ENCODE data around the gene IGF2BP2. TPM values are rescaled to one million over a fixed set of nuclear protein-coding genes. Genes with fewer than 3 reads are reported as not detected.

Gene IGF2BP2
- total and polyA plus RNA-seq, 5 donors from 2014 or later: 3.6 TPM; not detected in 4

DNA sequence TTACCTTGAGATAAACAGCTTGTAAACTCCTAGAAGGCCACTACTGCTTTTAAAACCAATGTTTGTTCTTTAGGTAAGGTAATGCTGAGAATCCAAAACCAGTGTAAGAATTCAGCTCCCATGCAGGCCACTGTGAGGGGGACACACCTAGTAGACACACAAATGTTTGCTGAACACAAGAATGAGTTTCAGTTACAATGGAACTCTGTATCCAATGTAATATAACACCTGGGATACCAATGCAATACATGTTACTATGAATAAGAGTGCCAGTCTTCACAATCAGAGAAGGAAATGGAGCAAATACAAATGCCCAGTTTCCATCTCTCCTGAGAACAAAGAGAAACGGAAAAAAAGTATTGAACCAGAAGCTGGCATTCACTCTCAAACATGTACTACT is 65.9 kb downstream of the IGF2BP2 start:
- Mint-ChIP-seq H3K36me3 (no peaks in the 10 kb centered on the region), H3K9me3 (peaks cover 0 to 8% (median 2%) of the 10 kb centered on the region in 7 donors), H3K4me1 (no peaks in the 10 kb centered on the region), H3K27me3 (no peaks in the 10 kb centered on the region), H3K27ac (no peak overlapping the region), H3K4me3 (no peak overlapping the region)
- no peak overlapping the region for H3K4me3 ChIP-seq (ENCODE audit: low read depth, low read length)
- H3K27ac ChIP-seq (ENCODE audit: insufficient read depth, low read length, poor library complexity, severe bottlenecking): no peak overlapping the region
- DNase-seq: no peak
- no peak for ATAC-seq (ENCODE audit: low read depth in 2 of 2)
- peaks cover 20% of the 10 kb centered on the region for H3K27me3 ChIP-seq (ENCODE audit: control insufficient read depth, insufficient read depth, low read length)
- no peaks in the 10 kb centered on the region for H3K36me3 ChIP-seq (ENCODE audit: control insufficient read depth, insufficient read depth, low read length)
- peaks cover 0 to 4% of the 10 kb centered on the region in 2 experiments for H3K9me3 ChIP-seq (ENCODE audit: control insufficient read depth in 2 of 2, low read length in 2 of 2)
- H3K4me1 ChIP-seq (ENCODE audit: control insufficient read depth, insufficient read depth, low read length, poor library complexity, severe bottlenecking): no peaks in the 10 kb centered on the region

DNA sequence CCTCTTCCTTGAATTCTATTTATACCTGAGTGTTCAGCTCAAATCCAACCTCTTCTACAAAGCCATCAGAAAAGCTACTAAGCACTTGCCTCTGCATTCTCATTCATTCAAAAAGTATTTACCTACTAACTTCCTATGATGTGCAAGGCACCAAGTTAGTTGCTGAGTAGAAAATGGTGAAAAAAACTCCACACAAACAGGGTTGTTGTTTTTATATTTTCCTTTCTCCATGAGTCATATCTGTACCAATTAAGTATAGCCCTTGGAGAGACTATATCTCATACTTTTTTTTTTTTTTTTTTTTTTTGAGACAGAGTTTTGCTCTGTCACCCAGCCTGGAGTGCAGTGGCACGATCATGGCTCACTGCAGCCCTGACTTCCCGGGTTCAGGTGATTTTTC is 67.7 kb downstream of the IGF2BP2 start:
- Mint-ChIP-seq H3K36me3 (no peaks in the 10 kb centered on the region), H3K27me3 (peaks cover 7% of the 10 kb centered on the region), H3K9me3 (peaks cover 0 to 8% (median 0%) of the 10 kb centered on the region in 7 donors), H3K4me3 (no peak overlapping the region), H3K4me1 (no peaks in the 10 kb centered on the region), H3K27ac (no peak overlapping the region)
- ATAC-seq (ENCODE audit: low read depth in 2 of 2) (no peak), DNase-seq (no peak)
- H3K4me1 ChIP-seq (ENCODE audit: control insufficient read depth, insufficient read depth, low read length, poor library complexity, severe bottlenecking): no peaks in the 10 kb centered on the region
- peaks cover 0 to 4% of the 10 kb centered on the region in 2 experiments for H3K9me3 ChIP-seq (ENCODE audit: control insufficient read depth in 2 of 2, low read length in 2 of 2)
- H3K36me3 ChIP-seq (ENCODE audit: control insufficient read depth, insufficient read depth, low read length): no peaks in the 10 kb centered on the region
- no peak overlapping the region for H3K27ac ChIP-seq (ENCODE audit: insufficient read depth, low read length, poor library complexity, severe bottlenecking)
- H3K27me3 ChIP-seq (ENCODE audit: control insufficient read depth, insufficient read depth, low read length): peaks cover 15% of the 10 kb centered on the region
- no peak overlapping the region for H3K4me3 ChIP-seq (ENCODE audit: low read depth, low read length)

DNA sequence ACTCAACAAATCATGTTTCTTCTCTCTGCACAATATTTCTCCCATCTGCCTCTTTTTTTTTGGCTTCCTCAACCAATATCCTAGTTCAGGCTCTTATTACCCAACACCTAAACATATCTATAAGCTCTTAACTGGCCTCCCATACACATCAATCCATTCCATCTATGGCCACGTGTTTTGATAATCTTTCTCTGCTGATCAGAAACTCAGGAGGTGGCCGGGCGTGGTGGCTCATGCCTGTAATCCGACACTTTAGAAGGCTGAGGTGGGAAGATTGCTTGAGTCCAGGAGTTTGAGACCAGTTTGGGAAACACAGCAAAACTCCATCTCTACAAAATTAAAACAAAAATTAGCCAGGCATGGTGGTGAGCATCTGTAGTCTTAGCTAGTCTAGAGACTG is 68.4 kb downstream of the IGF2BP2 start:
- no peak overlapping the region for H3K4me3 Mint-ChIP-seq
- ATAC-seq (ENCODE audit: low read depth in 2 of 2) (no peak), DNase-seq (no peak)
- peaks cover 7% of the 10 kb centered on the region for H3K27me3 Mint-ChIP-seq
- Histone ChIP-seq H3K36me3 (ENCODE audit: control insufficient read depth, insufficient read depth, low read length) (no peaks in the 10 kb centered on the region), H3K27ac (ENCODE audit: insufficient read depth, low read length, poor library complexity, severe bottlenecking) (no peak overlapping the region), H3K9me3 (ENCODE audit: control insufficient read depth in 2 of 2, low read length in 2 of 2) (peaks cover 0 to 4% of the 10 kb centered on the region in 2 experiments), H3K4me3 (ENCODE audit: low read depth, low read length) (no peak overlapping the region), H3K27me3 (ENCODE audit: control insufficient read depth, insufficient read depth, low read length) (peaks cover 15% of the 10 kb centered on the region), H3K4me1 (ENCODE audit: control insufficient read depth, insufficient read depth, low read length, poor library complexity, severe bottlenecking) (no peaks in the 10 kb centered on the region)
- H3K9me3 Mint-ChIP-seq: peaks cover 0 to 8% (median 0%) of the 10 kb centered on the region in 7 donors
- H3K27ac Mint-ChIP-seq: no peak overlapping the region
- H3K4me1 Mint-ChIP-seq: no peaks in the 10 kb centered on the region
- H3K36me3 Mint-ChIP-seq: no peaks in the 10 kb centered on the region

DNA sequence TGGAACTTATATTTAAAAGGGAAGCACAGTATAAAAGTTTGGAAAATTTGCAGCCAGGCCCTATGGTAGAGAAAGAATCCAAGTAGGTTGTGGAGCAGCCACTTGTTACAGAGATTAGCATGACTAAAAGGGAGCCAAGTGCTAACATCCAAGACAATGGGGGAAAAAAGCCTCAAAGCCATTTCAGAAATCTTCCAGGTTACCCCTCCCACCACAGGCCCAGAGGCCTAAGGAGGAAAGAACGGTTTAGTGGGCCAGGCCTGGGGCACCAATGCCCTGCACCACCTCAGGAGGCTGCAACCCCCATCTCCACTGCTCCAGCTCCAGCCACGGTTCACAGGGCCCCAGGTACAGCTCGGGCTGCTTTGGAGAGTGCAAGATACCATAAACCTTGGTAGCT is 69.9 kb downstream of the IGF2BP2 start:
- Mint-ChIP-seq H3K36me3 (no peaks in the 10 kb centered on the region), H3K4me3 (no peak overlapping the region), H3K9me3 (peaks cover 0 to 10% (median 0%) of the 10 kb centered on the region in 7 donors), H3K27ac (no peak overlapping the region), H3K4me1 (no peaks in the 10 kb centered on the region), H3K27me3 (peaks cover 7% of the 10 kb centered on the region)
- Histone ChIP-seq H3K27ac (ENCODE audit: insufficient read depth, low read length, poor library complexity, severe bottlenecking) (no peak overlapping the region), H3K27me3 (ENCODE audit: control insufficient read depth, insufficient read depth, low read length) (peaks cover 12% of the 10 kb centered on the region), H3K36me3 (ENCODE audit: control insufficient read depth, insufficient read depth, low read length) (no peaks in the 10 kb centered on the region), H3K4me3 (ENCODE audit: low read depth, low read length) (no peak overlapping the region), H3K4me1 (ENCODE audit: control insufficient read depth, insufficient read depth, low read length, poor library complexity, severe bottlenecking) (no peaks in the 10 kb centered on the region), H3K9me3 (ENCODE audit: control insufficient read depth in 2 of 2, low read length in 2 of 2) (peaks cover 0 to 4% of the 10 kb centered on the region in 2 experiments)
- ATAC-seq (ENCODE audit: low read depth in 2 of 2) (no peak), DNase-seq (no peak)

DNA sequence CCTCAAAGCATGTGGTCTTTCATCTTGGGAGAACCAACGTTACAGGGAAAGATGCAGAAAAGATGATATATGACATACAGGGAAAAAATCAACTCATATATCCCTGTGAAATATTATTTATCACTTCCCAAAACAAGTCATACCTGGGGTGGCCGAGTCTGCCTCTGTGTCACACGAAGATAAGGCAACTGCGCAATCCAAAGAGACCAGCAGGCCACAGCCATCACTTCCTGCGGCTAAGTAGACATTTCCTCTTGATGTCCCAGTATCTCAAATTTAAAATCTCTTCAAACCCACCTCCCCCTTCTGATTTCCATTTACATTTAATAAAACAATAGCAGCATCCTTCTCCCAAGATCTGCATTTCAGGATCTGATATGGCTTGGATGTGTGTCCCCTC is 71.5 kb downstream of the IGF2BP2 start:
- Mint-ChIP-seq H3K27me3 (peaks cover 11% of the 10 kb centered on the region), H3K4me1 (no peaks in the 10 kb centered on the region), H3K27ac (no peak overlapping the region), H3K4me3 (no peak overlapping the region), H3K36me3 (no peaks in the 10 kb centered on the region), H3K9me3 (peaks cover 0 to 10% (median 0%) of the 10 kb centered on the region in 7 donors)
- Histone ChIP-seq H3K4me1 (ENCODE audit: control insufficient read depth, insufficient read depth, low read length, poor library complexity, severe bottlenecking) (no peaks in the 10 kb centered on the region), H3K27ac (ENCODE audit: insufficient read depth, low read length, poor library complexity, severe bottlenecking) (no peak overlapping the region), H3K36me3 (ENCODE audit: control insufficient read depth, insufficient read depth, low read length) (no peaks in the 10 kb centered on the region), H3K27me3 (ENCODE audit: control insufficient read depth, insufficient read depth, low read length) (peaks cover 7% of the 10 kb centered on the region), H3K4me3 (ENCODE audit: low read depth, low read length) (no peak overlapping the region), H3K9me3 (ENCODE audit: control insufficient read depth in 2 of 2, low read length in 2 of 2) (peaks cover 0 to 4% of the 10 kb centered on the region in 2 experiments)
- ATAC-seq (ENCODE audit: low read depth in 2 of 2) (no peak), DNase-seq (no peak)

DNA sequence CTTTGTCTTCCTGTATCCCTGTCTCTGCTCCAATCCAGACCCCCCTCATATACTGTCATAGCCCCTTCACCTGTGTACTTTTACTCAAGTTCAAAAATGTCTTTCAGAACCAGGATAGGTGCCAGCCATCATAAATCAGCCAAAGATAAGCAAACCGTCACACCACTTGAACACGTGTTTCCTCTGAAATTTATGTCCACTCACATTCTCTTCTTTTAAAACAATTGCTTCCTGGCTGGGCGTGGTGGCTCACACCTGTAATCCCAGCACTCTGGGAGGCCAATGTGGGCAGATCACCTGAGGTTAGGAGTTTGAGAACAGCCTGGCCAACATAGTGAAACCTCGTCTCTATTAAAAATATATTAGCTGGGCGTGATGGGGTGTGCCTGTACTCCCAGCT is 74.1 kb downstream of the IGF2BP2 start:
- no peak overlapping the region for H3K4me3 ChIP-seq (ENCODE audit: low read depth, low read length)
- peaks cover 4% of the 10 kb centered on the region for H3K27me3 ChIP-seq (ENCODE audit: control insufficient read depth, insufficient read depth, low read length)
- H3K4me1 ChIP-seq (ENCODE audit: control insufficient read depth, insufficient read depth, low read length, poor library complexity, severe bottlenecking): no peaks in the 10 kb centered on the region
- H3K36me3 ChIP-seq (ENCODE audit: control insufficient read depth, insufficient read depth, low read length): no peaks in the 10 kb centered on the region
- peaks cover 24% of the 10 kb centered on the region for H3K27me3 Mint-ChIP-seq
- H3K27ac Mint-ChIP-seq: no peak overlapping the region
- ATAC-seq (ENCODE audit: low read depth in 2 of 2) (no peak), DNase-seq (no peak)
- H3K4me3 Mint-ChIP-seq: no peak overlapping the region
- peaks cover 0 to 4% of the 10 kb centered on the region in 2 experiments for H3K9me3 ChIP-seq (ENCODE audit: control insufficient read depth in 2 of 2, low read length in 2 of 2)
- H3K9me3 Mint-ChIP-seq: peaks cover 0 to 10% (median 2%) of the 10 kb centered on the region in 7 donors
- no peak overlapping the region for H3K27ac ChIP-seq (ENCODE audit: insufficient read depth, low read length, poor library complexity, severe bottlenecking)
- H3K4me1 Mint-ChIP-seq: no peaks in the 10 kb centered on the region
- no peaks in the 10 kb centered on the region for H3K36me3 Mint-ChIP-seq

DNA sequence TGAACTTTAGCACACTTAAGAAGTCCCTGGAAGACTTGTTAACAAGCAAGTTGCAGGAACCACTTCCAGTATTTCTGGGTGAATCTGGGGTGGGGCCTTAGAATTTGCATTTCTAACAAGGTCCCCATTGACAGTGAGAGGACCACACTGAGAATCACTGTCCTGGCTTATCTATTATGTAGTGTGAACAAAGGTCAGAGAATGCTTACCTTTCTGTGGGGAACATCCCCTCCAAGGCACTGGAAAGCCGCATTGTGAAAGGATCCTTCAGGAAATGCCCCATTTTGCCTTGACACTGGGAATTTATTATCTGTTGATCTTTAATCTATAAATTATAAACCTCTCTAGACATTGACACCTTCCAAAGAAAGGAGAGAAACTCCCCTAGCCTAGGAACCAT is 74.8 kb downstream of the IGF2BP2 start:
- H3K9me3 Mint-ChIP-seq: peaks cover 0 to 9% (median 2%) of the 10 kb centered on the region in 7 donors
- Histone ChIP-seq H3K9me3 (ENCODE audit: control insufficient read depth in 2 of 2, low read length in 2 of 2) (no peaks in the 10 kb centered on the region), H3K4me1 (ENCODE audit: control insufficient read depth, insufficient read depth, low read length, poor library complexity, severe bottlenecking) (no peaks in the 10 kb centered on the region), H3K4me3 (ENCODE audit: low read depth, low read length) (no peak overlapping the region), H3K36me3 (ENCODE audit: control insufficient read depth, insufficient read depth, low read length) (no peaks in the 10 kb centered on the region), H3K27ac (ENCODE audit: insufficient read depth, low read length, poor library complexity, severe bottlenecking) (no peak overlapping the region), H3K27me3 (ENCODE audit: control insufficient read depth, insufficient read depth, low read length) (peaks cover 2% of the 10 kb centered on the region)
- H3K27ac Mint-ChIP-seq: no peak overlapping the region
- no peak for ATAC-seq (ENCODE audit: low read depth in 2 of 2)
- DNase-seq: no peak
- H3K27me3 Mint-ChIP-seq: peaks cover 27% of the 10 kb centered on the region
- no peaks in the 10 kb centered on the region for H3K4me1 Mint-ChIP-seq
- H3K36me3 Mint-ChIP-seq: no peaks in the 10 kb centered on the region
- no peak overlapping the region for H3K4me3 Mint-ChIP-seq

DNA sequence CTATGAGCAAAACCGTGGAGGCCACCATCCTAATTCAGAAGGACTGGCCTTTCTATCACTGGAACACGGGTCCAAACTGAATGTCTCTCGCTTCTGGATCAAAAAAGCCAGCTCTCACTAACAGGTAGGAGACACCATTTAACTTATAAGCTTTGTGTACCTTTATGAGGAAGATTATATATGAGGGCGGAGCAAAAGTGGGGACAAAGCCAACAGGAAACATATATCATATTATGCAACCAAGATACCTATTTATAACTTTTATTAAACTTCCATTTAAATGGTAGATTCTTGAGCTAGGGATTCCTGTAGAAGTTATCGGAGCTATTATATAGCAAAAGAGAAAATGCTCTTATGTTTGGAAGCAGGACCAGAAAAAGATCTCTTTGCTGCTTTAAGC is 78.4 kb downstream of the IGF2BP2 start:
- Mint-ChIP-seq H3K9me3 (peaks cover 0 to 3% (median 0%) of the 10 kb centered on the region in 7 donors), H3K4me3 (no peak overlapping the region), H3K27me3 (peaks cover 34% of the 10 kb centered on the region), H3K27ac (no peak overlapping the region), H3K4me1 (no peaks in the 10 kb centered on the region), H3K36me3 (no peaks in the 10 kb centered on the region)
- Histone ChIP-seq H3K4me1 (ENCODE audit: control insufficient read depth, insufficient read depth, low read length, poor library complexity, severe bottlenecking) (no peaks in the 10 kb centered on the region), H3K27ac (ENCODE audit: insufficient read depth, low read length, poor library complexity, severe bottlenecking) (no peak overlapping the region), H3K27me3 (ENCODE audit: control insufficient read depth, insufficient read depth, low read length) (peaks cover 2% of the 10 kb centered on the region), H3K4me3 (ENCODE audit: low read depth, low read length) (no peak overlapping the region), H3K9me3 (ENCODE audit: control insufficient read depth in 2 of 2, low read length in 2 of 2) (no peaks in the 10 kb centered on the region), H3K36me3 (ENCODE audit: control insufficient read depth, insufficient read depth, low read length) (no peaks in the 10 kb centered on the region)
- ATAC-seq (ENCODE audit: low read depth in 2 of 2) (no peak), DNase-seq (no peak)
